ENCODE results near the gene ENOSF1.

Gene ENOSF1

DNA sequence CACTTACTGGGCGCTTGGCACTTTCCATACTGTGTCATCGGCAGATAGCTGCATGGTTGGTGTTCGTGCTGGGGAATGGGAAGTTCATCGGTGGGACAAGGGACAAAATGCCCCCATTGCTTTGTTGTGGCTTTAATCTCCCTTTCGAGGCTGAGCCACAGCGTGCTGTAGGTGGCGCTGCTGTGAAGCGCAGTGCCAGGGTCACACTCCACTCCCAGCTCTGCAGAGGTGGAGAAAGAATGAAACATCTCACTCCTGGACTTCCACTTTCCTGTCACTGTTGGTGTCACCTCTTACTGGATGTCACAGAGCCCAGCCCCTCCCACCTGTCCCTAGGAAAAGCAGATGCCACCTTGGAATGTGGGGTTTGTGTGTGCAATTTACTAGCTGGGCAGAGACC lies 46.3 kb downstream of the ENOSF1 start:
- Histone ChIP-seq H3K79me2 (ENCODE audit: control insufficient read depth, low read length) (peaks cover 38% of the 10 kb centered on the region), H3K4me2 (ENCODE audit: low read length) (no peak overlapping the region), H3F3A (ENCODE audit: control insufficient read depth, insufficient read depth) (no peaks in the 10 kb centered on the region), H3K27ac (ENCODE audit: low read depth, low read length) (no peak overlapping the region), H3K4me1 (ENCODE audit: control insufficient read depth, low read length) (no peaks in the 10 kb centered on the region), H3K4me3 (ENCODE audit: low read length) (no peak overlapping the region), H3K9me3 (ENCODE audit: control insufficient read depth, insufficient read depth, low read length) (peaks cover 3% of the 10 kb centered on the region; the same call in 1 of the 2 replicates), H3K9me2 (replicated peaks; ENCODE audit: control insufficient read depth, low read length) (no peaks in the 10 kb centered on the region), H4K20me1 (ENCODE audit: control insufficient read depth, insufficient read depth, low read depth, low read length) (peaks cover 15% of the 10 kb centered on the region; the same call in 1 of the 2 replicates), H3K27me3 (ENCODE audit: control insufficient read depth, low read length) (no peaks in the 10 kb centered on the region), H3K36me3 (ENCODE audit: control insufficient read depth, low read length) (peaks cover 59% of the 10 kb centered on the region)
- TF ChIP-seq CTCF (IDR thresholded peaks at IDR 0.05; ENCODE audit: low read depth, low read length, poor library complexity, severe bottlenecking) (peak; percentile 56), EZH2phosphoT487 (IDR thresholded peaks at IDR 0.05; ENCODE audit: borderline replicate concordance, low read length) (no peak)

- Histone ChIP-seq H3K27ac (ENCODE audit: low read depth, low read length) (no peak overlapping the region), H3F3A (ENCODE audit: control insufficient read depth, insufficient read depth) (no peaks in the 10 kb centered on the region), H3K36me3 (ENCODE audit: control insufficient read depth, low read length) (peaks cover 56% of the 10 kb centered on the region), H3K79me2 (ENCODE audit: control insufficient read depth, low read length) (peaks cover 60% of the 10 kb centered on the region), H3K9me3 (ENCODE audit: control insufficient read depth, insufficient read depth, low read length) (peaks cover 18% of the 10 kb centered on the region; the same call in 1 of the 2 replicates), H3K4me1 (ENCODE audit: control insufficient read depth, low read length) (peaks cover 11% of the 10 kb centered on the region), H3K9me2 (replicated peaks; ENCODE audit: control insufficient read depth, low read length) (no peaks in the 10 kb centered on the region), H3K27me3 (ENCODE audit: control insufficient read depth, low read length) (no peaks in the 10 kb centered on the region), H3K4me3 (ENCODE audit: low read length) (no peak overlapping the region), H4K20me1 (ENCODE audit: control insufficient read depth, insufficient read depth, low read depth, low read length) (peaks cover 8% of the 10 kb centered on the region; the same call in 1 of the 2 replicates), H3K4me2 (ENCODE audit: low read length) (no peak overlapping the region)
- no peak for TF ChIP-seq CTCF (IDR thresholded peaks at IDR 0.05; ENCODE audit: low read depth, low read length, poor library complexity, severe bottlenecking)
- TF ChIP-seq EZH2phosphoT487 (IDR thresholded peaks at IDR 0.05; ENCODE audit: borderline replicate concordance, low read length): no peak
Measured at GRCh38 chr18:662197-662596, 50.2 kb downstream of the ENOSF1 start.

DNA sequence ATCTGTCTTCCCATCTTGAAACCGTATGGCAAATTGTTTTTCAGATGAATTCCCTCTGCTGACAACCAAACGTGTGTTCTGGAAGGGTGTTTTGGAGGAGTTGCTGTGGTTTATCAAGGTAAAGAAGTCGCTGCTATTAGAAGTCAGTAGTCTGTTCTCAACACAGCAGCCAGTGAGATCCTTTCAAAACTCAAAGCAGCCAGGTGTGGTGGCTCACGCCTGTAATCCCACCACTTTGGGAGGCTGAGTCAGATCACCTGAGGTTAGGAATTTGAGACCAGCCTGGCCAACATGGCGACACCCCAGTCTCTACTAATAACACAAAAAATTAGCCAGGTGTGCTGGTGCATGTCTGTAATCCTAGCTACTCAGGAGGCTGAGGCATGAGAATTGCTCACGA lies 52.8 kb downstream of the ENOSF1 start:
- Histone ChIP-seq H3K9me2 (replicated peaks; ENCODE audit: control insufficient read depth, low read length) (no peaks in the 10 kb centered on the region), H3K36me3 (ENCODE audit: control insufficient read depth, low read length) (peaks cover 47% of the 10 kb centered on the region), H3K27ac (ENCODE audit: low read depth, low read length) (no peak overlapping the region), H3K9me3 (ENCODE audit: control insufficient read depth, insufficient read depth, low read length) (peaks cover 18% of the 10 kb centered on the region; the same call in 1 of the 2 replicates), H3K4me2 (ENCODE audit: low read length) (peak overlapping the region; percentile 88), H4K20me1 (ENCODE audit: control insufficient read depth, insufficient read depth, low read depth, low read length) (no peaks in the 10 kb centered on the region), H3K79me2 (ENCODE audit: control insufficient read depth, low read length) (peaks cover 74% of the 10 kb centered on the region), H3K4me3 (ENCODE audit: low read length) (peak overlapping the region; percentile 79), H3K27me3 (ENCODE audit: control insufficient read depth, low read length) (no peaks in the 10 kb centered on the region), H3F3A (ENCODE audit: control insufficient read depth, insufficient read depth) (no peaks in the 10 kb centered on the region), H3K4me1 (ENCODE audit: control insufficient read depth, low read length) (peaks cover 28% of the 10 kb centered on the region)
- TF ChIP-seq CTCF (IDR thresholded peaks at IDR 0.05; ENCODE audit: low read depth, low read length, poor library complexity, severe bottlenecking): no peak
- no peak for TF ChIP-seq EZH2phosphoT487 (IDR thresholded peaks at IDR 0.05; ENCODE audit: borderline replicate concordance, low read length)

Measured in DOHH2 (cell line).